ENCODE results near the gene STK38. TPM values are rescaled to one million over a fixed set of nuclear protein-coding genes. Genes with fewer than 3 reads are reported as not detected.
A peak's percentile ranks its signal among the peaks of the same experiment; 100 is the strongest.

Gene STK38
- total RNA-seq, 3 donors from 2014 or later, result 27.5 to 39.4 (median 31.4) TPM

- Histone ChIP-seq H3K4me3 (no peak overlapping the region), H3K9me3 (no peaks in the 10 kb centered on the region), H3K4me1 (no peaks in the 10 kb centered on the region), H3K27ac (no peak overlapping the region), H3K27me3 (no peaks in the 10 kb centered on the region), H3K36me3 (peaks cover 5% of the 10 kb centered on the region)
- DNase-seq (ENCODE audit: low spot score in 2 of 2), result no peak
- intact Hi-C loops (cut with DNase I; ENCODE audit: low total_unique reads), result no loop called here
- TF ChIP-seq POLR2AphosphoS5 (IDR thresholded peaks at IDR 0.05), result no peak
- no peak for TF ChIP-seq POLR2A (IDR thresholded peaks at IDR 0.05)
- TF ChIP-seq, protein P1, sequence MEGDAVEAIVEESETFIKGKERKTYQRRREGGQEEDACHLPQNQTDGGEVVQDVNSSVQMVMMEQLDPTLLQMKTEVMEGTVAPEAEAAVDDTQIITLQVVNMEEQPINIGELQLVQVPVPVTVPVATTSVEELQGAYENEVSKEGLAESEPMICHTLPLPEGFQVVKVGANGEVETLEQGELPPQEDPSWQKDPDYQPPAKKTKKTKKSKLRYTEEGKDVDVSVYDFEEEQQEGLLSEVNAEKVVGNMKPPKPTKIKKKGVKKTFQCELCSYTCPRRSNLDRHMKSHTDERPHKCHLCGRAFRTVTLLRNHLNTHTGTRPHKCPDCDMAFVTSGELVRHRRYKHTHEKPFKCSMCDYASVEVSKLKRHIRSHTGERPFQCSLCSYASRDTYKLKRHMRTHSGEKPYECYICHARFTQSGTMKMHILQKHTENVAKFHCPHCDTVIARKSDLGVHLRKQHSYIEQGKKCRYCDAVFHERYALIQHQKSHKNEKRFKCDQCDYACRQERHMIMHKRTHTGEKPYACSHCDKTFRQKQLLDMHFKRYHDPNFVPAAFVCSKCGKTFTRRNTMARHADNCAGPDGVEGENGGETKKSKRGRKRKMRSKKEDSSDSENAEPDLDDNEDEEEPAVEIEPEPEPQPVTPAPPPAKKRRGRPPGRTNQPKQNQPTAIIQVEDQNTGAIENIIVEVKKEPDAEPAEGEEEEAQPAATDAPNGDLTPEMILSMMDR (IDR thresholded peaks at IDR 0.05), result no peak
Observed at GRCh38 chr6:36495086-36495485, 52.2 kb downstream of the STK38 start.

DNA sequence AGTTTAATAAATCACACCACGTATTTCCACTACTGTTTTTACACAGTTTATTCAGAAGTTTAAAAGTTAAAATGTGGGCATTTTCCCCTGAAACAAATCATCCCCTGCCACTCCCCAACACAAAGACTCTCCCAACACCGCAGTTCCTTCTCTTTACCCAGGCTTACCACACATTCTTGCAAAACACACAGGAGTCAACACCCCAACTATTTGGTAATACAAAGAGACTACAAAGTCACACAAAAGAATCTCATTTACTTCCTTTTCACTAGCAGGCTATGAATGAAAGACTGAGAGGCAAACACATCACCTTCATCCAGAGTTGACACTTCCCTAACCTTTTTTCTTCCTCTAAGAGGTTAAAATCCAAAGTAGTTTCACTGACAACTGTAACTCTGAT lies 53.4 kb downstream of the STK38 start:
- no peaks in the 10 kb centered on the region for H3K27me3 ChIP-seq
- peaks cover 5% of the 10 kb centered on the region for H3K36me3 ChIP-seq
- no peak overlapping the region for H3K4me3 ChIP-seq
- TF ChIP-seq, protein P1 (IDR thresholded peaks at IDR 0.05), result no peak
- TF ChIP-seq POLR2AphosphoS5 (IDR thresholded peaks at IDR 0.05) (no peak), POLR2A (IDR thresholded peaks at IDR 0.05) (no peak)
- no peaks in the 10 kb centered on the region for H3K9me3 ChIP-seq
- no peaks in the 10 kb centered on the region for H3K4me1 ChIP-seq
- intact Hi-C loops (cut with DNase I; ENCODE audit: low total_unique reads), result loop anchor here (5.0 kb wide), 1 partner anchor 608 kb away; no protein-coding TSS in a partner anchor
- H3K27ac ChIP-seq, result peak overlapping the region in 1 of 2 donors; percentile 14
- DNase-seq (ENCODE audit: low spot score in 2 of 2), result no peak

DNA sequence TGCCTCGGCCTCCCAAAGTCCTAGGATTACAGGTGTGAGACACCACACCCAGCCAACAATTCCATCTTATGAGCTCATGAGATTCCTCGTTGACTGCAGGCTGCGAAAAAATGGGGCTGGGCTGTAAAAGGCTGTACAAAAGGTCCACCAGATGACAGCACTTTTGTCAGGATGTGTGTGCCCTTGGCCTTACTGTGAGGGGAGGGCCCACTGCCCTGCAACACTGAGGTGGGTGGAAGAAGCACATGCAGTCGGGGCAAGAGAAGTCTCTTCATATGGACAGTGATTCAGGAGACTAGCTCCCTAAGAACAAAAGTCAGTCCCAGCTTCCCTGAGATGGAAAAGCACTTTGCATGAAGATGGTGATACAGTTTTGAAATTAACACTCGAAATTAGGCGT lies 54.0 kb downstream of the STK38 start:
- H3K4me3 ChIP-seq, result no peak overlapping the region
- H3K27me3 ChIP-seq, result no peaks in the 10 kb centered on the region
- DNase-seq (ENCODE audit: low spot score in 2 of 2), result no peak
- TF ChIP-seq POLR2A (IDR thresholded peaks at IDR 0.05) (no peak), POLR2AphosphoS5 (IDR thresholded peaks at IDR 0.05) (no peak)
- TF ChIP-seq, protein P1 (IDR thresholded peaks at IDR 0.05), result no peak
- peaks cover 5% of the 10 kb centered on the region for H3K36me3 ChIP-seq
- H3K9me3 ChIP-seq, result no peaks in the 10 kb centered on the region
- H3K4me1 ChIP-seq, result no peaks in the 10 kb centered on the region
- H3K27ac ChIP-seq, result no peak overlapping the region
- intact Hi-C loops (cut with DNase I; ENCODE audit: low total_unique reads), result loop anchor here (5.0 kb wide), 1 partner anchor 609 kb away; no protein-coding TSS in a partner anchor

DNA sequence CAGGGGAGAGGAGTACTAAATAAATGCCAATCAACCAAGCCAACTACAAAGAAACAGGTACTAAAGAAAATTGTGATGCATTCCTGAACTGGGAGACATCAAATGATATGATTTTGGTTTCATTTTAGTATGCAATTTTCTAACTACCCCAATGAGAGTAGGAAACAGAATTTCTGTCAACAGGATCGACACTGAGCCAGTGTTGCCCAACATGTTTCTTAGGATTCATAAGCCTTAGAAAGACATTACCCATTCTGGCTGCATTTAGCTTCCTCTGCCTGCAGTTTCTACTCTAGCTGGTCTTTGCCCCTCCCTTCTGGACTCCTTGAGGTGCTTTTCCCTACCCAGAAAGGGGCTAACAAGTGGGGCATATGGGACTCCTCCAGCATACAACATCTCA lies 54.7 kb downstream of the STK38 start:
- Histone ChIP-seq H3K27me3 (no peaks in the 10 kb centered on the region), H3K27ac (peak overlapping the region in 1 of 2 donors; percentile 5), H3K36me3 (peaks cover 5% of the 10 kb centered on the region), H3K4me1 (no peaks in the 10 kb centered on the region), H3K4me3 (no peak overlapping the region), H3K9me3 (no peaks in the 10 kb centered on the region)
- no peak for DNase-seq (ENCODE audit: low spot score in 2 of 2)
- intact Hi-C loops (cut with DNase I; ENCODE audit: low total_unique reads), result loop anchor here (5.0 kb wide), 1 partner anchor 610 kb away; no protein-coding TSS in a partner anchor
- TF ChIP-seq POLR2A (IDR thresholded peaks at IDR 0.05) (no peak), POLR2AphosphoS5 (IDR thresholded peaks at IDR 0.05) (no peak)
- TF ChIP-seq, protein P1 (IDR thresholded peaks at IDR 0.05), result no peak

- intact Hi-C loops (cut with DNase I; ENCODE audit: low total_unique reads), result loop anchor here (5.0 kb wide), 1 partner anchor 610 kb away; no protein-coding TSS in a partner anchor
- no peaks in the 10 kb centered on the region for H3K9me3 ChIP-seq
- H3K36me3 ChIP-seq, result peaks cover 9% of the 10 kb centered on the region
- no peak overlapping the region for H3K4me3 ChIP-seq
- TF ChIP-seq, protein P1 (IDR thresholded peaks at IDR 0.05), result no peak
- TF ChIP-seq POLR2AphosphoS5 (IDR thresholded peaks at IDR 0.05) (no peak), POLR2A (IDR thresholded peaks at IDR 0.05) (no peak)
- peak overlapping the region in 1 of 2 donors; percentile 5 for H3K27ac ChIP-seq
- DNase-seq (ENCODE audit: low spot score in 2 of 2), result no peak
- no peaks in the 10 kb centered on the region for H3K4me1 ChIP-seq
- H3K27me3 ChIP-seq, result no peaks in the 10 kb centered on the region
Observed at GRCh38 chr6:36492092-36492491, 55.2 kb downstream of the STK38 start.

Data from breast epithelium (tissue), 4 donors.